IMR-90 (cell line): ENCODE data around the gene NOTCH3.

Experiments
- RAD21 ChIP-seq: IDR thresholded peaks from 2 replicates; pipeline ENCODE4 v1.6.1; 2012; ENCODE audit warnings: low read length, improper control_type of control experiment
- TF ChIP-seq, protein P1 (sequence below): conservative IDR thresholded peaks from 2 replicates; pipeline ENCODE4 v1.5.1; 2012; ENCODE audit warnings: mild to moderate bottlenecking, low read depth, low read length, improper control_type of control experiment

DNA sequence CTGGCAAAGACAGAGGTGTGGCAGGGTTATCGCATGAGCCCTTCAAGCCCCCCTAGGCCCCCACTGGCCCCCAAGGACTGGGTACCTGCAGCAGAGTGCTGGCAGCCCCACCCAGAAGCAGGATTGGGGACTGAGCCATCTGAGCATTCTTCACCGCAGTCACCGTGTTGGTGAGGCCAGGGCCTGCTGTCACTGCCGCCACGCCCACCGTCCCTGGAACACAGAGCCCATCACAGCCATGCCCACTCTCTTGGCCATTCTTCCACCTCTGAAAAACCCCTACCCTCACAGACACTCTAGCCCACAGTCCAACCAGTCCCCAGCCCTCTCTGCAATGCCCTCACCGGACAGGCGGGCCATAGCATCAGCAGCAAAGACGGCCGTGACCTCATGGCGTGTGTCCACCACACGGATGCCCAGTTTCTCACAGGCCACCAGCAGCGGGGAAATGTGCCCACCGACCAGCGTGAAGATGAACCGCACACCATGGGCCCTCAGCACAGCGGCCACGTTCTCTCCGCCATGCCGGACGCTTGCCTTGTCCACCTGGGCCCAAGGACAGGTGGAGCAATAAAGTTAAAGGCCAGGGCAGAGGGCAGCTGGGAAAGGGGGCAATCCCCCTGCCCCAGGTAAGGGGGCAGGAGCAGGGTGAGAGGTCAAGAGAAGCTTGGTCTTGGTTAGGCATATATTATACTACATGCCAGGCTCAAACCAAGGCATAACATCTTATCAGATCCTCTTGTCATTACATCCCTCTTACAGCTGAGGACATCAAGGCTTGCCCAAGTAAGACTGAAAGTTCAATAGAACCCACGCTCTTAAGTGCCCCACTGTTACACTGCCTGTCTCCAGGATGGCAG is 77.5 kb downstream of the NOTCH3 start:
- TF ChIP-seq RAD21: no peak
- TF ChIP-seq, protein P1, sequence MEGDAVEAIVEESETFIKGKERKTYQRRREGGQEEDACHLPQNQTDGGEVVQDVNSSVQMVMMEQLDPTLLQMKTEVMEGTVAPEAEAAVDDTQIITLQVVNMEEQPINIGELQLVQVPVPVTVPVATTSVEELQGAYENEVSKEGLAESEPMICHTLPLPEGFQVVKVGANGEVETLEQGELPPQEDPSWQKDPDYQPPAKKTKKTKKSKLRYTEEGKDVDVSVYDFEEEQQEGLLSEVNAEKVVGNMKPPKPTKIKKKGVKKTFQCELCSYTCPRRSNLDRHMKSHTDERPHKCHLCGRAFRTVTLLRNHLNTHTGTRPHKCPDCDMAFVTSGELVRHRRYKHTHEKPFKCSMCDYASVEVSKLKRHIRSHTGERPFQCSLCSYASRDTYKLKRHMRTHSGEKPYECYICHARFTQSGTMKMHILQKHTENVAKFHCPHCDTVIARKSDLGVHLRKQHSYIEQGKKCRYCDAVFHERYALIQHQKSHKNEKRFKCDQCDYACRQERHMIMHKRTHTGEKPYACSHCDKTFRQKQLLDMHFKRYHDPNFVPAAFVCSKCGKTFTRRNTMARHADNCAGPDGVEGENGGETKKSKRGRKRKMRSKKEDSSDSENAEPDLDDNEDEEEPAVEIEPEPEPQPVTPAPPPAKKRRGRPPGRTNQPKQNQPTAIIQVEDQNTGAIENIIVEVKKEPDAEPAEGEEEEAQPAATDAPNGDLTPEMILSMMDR: no peak
